Measurements from ENCODE around the gene GDF11. TPM values are rescaled to one million over a fixed set of nuclear protein-coding genes. Genes with fewer than 3 reads are reported as not detected.

Gene GDF11
- total RNA-seq, 3 donors from 2014 or later: 12.3 to 15.5 (median 14.5) TPM

DNA sequence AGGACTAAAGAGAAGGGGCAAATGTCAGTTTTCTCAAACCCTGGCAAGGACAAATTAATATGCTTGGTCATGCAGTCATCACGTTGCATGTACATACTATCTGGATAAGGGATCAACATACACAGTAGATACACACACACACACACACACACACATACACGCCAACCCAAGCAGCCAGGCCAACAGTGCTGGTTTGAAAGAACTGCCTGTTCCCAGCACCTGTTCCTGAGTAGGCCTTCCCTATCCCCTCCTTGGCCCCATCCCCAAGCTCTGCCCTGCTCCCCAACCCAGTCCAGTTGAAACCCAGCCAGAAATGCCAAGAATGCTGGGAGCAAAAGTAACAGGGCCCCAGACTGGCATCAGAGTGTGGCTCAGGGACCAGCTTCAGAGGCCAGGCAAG, 39.6 kb upstream of the GDF11 start:
- ATAC-seq (no peak), DNase-seq (no peak)
- H3K9me3 Mint-ChIP-seq: no peaks in the 10 kb centered on the region
- H3K4me1 Mint-ChIP-seq (ENCODE audit: low read depth): peaks cover 10% of the 10 kb centered on the region
- no peaks in the 10 kb centered on the region for H3K36me3 Mint-ChIP-seq (ENCODE audit: insufficient read depth)
- H3K27me3 Mint-ChIP-seq (ENCODE audit: low read depth): peaks cover 11% of the 10 kb centered on the region
- H3K4me3 Mint-ChIP-seq: no peak overlapping the region

DNA sequence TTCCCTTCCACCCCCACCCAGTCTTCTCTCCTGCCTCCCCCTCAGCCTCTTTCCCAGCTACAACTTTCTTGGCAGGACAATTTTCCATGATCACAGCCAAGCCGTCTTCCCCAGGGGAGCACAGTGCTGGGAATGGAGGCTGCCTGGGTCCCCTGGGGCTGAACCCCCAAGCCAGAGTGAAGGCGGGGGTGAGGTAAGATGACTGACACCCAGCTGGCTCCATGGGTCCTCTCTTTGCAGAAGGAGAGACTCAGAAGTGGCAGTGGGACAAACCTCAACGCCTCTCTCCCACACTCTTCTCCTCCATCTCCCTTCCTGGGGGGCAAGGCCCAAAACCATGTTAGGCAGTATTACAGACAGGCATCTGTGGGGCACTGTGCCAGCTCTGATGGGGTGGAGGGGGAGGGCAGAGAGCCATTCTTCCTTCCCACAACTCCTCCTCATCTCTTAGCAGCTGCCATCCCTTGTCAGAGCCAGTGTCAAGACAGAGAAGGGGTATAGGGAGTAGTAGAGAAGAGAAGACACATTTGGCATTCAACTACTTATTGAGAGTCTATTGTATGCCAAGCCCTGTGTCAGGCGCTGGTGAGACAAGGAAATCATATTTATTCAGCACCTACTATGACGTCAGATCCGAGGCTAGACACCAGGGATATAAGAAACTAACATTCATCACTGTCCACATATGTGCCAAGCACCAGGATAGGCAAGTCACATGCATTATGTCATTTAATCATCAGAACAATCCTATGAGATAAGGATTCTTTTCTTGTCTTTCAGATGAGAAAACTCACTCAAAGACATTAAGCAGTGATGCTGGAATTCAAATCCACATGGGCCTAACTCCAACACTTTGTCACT, 38.8 kb upstream of the GDF11 start:
- DNase-seq (no peak), ATAC-seq (no peak)
- Mint-ChIP-seq H3K4me1 (ENCODE audit: low read depth) (peaks cover 17% of the 10 kb centered on the region), H3K36me3 (ENCODE audit: insufficient read depth) (no peaks in the 10 kb centered on the region), H3K9me3 (no peaks in the 10 kb centered on the region), H3K4me3 (no peak overlapping the region), H3K27me3 (ENCODE audit: low read depth) (peaks cover 18% of the 10 kb centered on the region)

DNA sequence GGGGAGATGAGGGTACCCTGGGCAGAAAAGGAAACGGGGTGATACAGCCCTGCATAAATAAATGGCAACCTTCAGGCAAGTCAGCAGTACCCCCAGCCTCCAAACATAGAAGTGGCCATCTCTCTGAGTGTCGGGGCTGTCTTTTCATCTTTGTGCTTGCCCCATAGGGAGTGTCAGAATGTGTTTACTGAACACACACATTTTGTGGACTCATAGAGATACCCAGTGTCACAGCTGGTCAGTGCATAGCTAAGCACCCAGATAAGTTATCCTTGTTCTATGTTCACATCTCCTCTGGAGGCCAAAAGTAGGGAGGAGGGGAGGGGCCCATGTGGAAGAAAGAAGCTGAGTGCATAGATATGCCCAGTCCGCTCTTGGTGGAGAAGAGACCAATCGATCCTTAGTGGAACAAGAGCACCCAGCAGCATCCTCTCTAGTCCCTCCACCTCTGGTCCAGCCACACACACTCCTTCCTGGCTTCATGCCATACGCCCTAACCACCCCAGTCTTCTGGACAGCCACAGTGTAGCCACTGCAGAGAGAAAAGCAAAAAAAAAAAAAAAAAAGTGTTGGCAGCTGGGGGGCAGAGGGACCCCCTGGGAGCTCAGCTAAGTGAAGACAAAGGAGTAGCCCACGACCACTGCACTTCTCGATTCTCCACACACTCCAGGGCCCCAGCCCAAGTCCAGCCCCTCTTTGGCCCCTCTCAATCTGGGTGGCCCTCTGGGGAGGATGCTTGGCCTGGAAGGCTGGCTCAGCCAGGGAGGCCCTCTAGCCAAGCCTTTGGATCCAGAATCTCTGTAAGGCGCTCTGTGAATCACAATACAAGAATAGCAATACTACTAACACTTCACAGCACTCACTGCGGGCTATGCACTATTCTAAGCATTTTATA, 37.9 kb upstream of the GDF11 start:
- peaks cover 18% of the 10 kb centered on the region for H3K4me1 Mint-ChIP-seq (ENCODE audit: low read depth)
- no peak for DNase-seq

DNA sequence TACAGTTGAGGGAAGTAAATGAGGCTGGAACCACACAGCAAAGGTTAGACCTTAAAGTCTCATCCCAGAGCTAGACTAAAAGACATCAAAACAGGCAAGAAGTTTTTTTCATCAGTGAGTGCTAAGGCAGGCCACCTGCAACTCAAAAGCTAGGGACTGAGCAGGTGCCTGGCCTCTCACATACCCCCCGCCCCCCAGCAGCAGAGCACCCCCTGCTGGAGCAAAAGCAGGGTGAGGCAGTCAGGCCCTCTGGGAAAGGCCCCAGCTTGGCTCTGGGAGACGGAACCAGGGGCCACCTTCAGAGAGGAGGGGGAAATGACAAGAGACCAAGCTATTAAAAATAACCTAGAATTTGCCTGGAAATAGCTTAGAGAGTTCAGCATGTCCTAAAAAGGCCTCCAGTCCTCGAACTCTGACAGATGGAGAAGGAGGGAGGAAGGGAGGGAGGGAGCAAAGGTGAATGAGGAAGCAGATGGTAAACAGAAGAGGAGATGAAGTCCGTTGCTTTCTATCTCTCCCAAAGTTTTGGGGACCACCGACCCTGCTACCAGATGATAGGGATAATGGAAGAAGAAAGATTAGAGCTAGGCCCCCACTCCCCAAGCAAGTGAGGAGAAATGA, 37.0 kb upstream of the GDF11 start:
- Mint-ChIP-seq H3K9me3 (no peaks in the 10 kb centered on the region), H3K4me3 (no peak overlapping the region), H3K36me3 (ENCODE audit: insufficient read depth) (no peaks in the 10 kb centered on the region), H3K27me3 (ENCODE audit: low read depth) (peaks cover 19% of the 10 kb centered on the region), H3K4me1 (ENCODE audit: low read depth) (peaks cover 18% of the 10 kb centered on the region)
- DNase-seq: no peak
- no peak for ATAC-seq

More for the DNA sequence above, 37.9 kb upstream of the GDF11 start:
- Mint-ChIP-seq H3K4me3 (no peak overlapping the region), H3K36me3 (ENCODE audit: insufficient read depth) (no peaks in the 10 kb centered on the region), H3K27me3 (ENCODE audit: low read depth) (peaks cover 19% of the 10 kb centered on the region), H3K9me3 (no peaks in the 10 kb centered on the region)
- no peak for ATAC-seq

DNA sequence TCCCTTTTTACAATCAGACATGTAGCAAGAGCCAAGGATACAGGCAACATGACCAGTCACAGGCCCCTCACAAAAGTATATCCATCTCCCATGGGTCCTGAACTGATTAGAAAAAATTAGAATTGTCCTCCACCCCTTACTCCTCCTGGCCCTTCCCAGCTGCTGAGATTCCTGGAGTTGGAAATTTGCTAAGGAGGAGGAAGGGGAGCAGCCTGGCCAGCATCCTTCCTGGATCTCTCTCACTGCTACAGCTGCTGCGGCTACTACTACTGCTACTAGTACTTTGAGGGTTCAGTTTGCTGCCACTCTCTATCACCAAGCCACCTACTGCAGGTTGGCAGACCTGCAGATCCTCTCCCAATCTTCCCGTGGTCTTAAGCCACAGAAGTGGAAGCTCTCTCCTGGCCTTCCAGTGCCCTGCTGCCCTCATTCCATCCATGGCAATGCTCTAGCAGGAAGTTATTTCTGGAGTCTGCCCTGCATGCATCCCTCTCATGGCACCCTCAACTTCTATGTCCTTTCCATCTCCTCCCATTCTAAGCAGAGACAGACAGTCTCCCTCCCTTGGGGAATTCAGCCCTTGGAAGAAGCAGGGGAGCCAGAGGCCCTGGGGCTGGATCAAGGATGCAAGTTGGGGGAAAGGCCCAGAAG, 36.2 kb upstream of the GDF11 start:
- H3K9me3 Mint-ChIP-seq: no peaks in the 10 kb centered on the region
- DNase-seq (no peak), ATAC-seq (no peak)
- H3K27me3 Mint-ChIP-seq (ENCODE audit: low read depth): peaks cover 19% of the 10 kb centered on the region
- peaks cover 18% of the 10 kb centered on the region for H3K4me1 Mint-ChIP-seq (ENCODE audit: low read depth)
- H3K36me3 Mint-ChIP-seq (ENCODE audit: insufficient read depth): no peaks in the 10 kb centered on the region
- peak overlapping the region; percentile 82 for H3K4me3 Mint-ChIP-seq

DNA sequence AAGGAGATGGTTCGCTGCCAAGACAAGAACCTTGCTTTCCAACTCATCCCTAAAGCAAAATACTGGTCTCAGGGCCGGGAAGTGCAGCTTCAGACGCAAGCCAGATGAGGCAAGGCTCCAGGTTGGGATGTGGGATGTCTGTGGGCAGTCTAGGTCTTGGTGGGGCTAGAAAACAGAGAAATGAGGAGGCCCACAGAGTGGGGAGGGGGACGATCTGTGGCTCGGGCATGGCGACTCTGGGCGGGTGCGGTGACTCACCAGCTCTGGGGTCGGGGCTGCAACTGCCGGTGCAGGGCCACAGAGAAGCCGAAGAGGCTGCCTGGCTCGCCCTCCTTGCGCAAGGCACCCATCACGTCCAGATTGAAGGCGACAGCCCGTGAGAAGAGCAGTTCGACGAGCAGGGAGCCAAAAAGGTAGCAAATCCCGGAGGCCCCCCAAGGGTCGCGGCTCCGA, 35.7 kb upstream of the GDF11 start:
- H3K9me3 Mint-ChIP-seq: no peaks in the 10 kb centered on the region
- ATAC-seq (peak; percentile 34 to 40), DNase-seq (no peak)
- peak overlapping the region; percentile 82 for H3K4me3 Mint-ChIP-seq
- H3K4me1 Mint-ChIP-seq (ENCODE audit: low read depth): peaks cover 18% of the 10 kb centered on the region
- H3K27me3 Mint-ChIP-seq (ENCODE audit: low read depth): peaks cover 19% of the 10 kb centered on the region
- no peaks in the 10 kb centered on the region for H3K36me3 Mint-ChIP-seq (ENCODE audit: insufficient read depth)

DNA sequence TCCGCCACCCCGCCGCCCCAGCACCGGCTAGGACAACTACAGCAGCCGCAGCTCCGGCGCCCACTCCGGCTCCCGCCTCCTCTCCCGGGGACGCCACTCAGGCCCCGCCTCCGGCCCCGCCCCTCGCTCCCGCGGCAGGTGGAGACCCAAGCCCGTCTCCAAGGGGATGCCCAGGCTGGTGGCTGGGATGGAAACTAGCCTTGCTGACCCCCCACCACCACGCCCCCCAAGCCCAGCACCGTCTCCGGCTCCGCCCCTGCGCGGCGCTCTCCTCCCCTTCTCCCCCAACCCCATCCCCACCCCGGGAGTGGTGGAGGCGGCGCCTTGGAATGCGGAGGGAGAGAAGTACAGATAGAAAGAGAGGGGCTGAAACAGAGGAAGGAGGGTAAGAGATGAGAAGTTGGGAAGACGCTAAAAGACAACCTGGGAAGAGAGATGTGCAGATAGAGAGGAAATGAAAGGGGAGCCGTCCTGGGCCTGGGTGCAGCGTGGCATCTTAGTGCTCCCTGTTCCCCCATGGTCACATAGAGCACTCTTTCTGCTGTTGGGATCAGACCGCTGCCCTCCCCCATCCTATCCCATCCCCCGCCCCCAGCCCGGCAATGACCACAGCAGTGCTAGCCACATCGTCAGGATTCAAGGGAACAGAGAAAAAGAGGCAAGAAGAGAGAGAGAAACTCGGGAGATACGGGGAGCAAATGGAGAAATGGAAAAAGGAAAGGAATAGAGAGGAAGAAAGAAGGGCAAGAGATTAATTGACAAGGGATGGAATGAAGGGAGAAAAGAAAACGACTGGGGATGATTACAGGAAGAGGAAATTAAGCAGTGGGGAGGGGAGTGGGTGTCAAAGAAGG, 34.9 kb upstream of the GDF11 start, which contains the start of gene ITGA7:
TSS of gene ITGA7 (minus strand) at position 64 of the 854 bp plus-strand sequence. CDS start 222 bp downstream, outside the sequence.
- Mint-ChIP-seq H3K27me3 (ENCODE audit: low read depth) (peaks cover 19% of the 10 kb centered on the region), H3K4me1 (ENCODE audit: low read depth) (peaks cover 18% of the 10 kb centered on the region), H3K36me3 (ENCODE audit: insufficient read depth) (no peaks in the 10 kb centered on the region), H3K4me3 (peak within 1 kb of the TSS; percentile 82), H3K9me3 (no peaks in the 10 kb centered on the region)
- ATAC-seq: peak; percentile 88 to 92
- DNase-seq: peak; percentile 60

DNA sequence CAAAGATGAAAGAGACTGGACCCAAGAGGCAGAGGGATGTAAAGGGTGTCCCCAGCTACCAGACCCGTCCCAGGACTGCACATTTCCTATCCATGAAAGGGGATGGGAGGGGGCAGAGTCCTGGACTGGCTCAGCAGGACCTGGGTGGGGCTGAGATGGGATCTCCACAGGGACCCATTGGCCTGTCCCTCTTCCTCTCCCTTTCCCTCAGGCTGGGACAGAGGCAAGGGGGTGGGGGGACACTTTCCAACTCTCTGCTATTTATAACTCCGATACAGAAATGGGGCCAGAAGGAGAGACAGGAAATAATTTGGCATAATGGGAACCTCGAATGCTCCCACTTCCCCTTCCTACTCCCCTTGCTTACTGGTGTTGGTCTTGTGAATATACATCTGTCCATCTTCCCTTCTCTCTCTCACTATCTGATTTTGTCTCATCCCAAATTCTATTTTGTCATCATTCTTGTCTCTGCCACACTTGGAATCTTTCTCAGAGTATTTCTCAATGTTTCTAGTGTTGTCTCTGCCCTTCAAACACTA, 34.2 kb upstream of the GDF11 start:
- no peaks in the 10 kb centered on the region for H3K9me3 Mint-ChIP-seq
- H3K4me3 Mint-ChIP-seq: peak overlapping the region; percentile 82
- ATAC-seq (no peak), DNase-seq (no peak)
- H3K27me3 Mint-ChIP-seq (ENCODE audit: low read depth): peaks cover 19% of the 10 kb centered on the region
- peaks cover 18% of the 10 kb centered on the region for H3K4me1 Mint-ChIP-seq (ENCODE audit: low read depth)
- H3K36me3 Mint-ChIP-seq (ENCODE audit: insufficient read depth): no peaks in the 10 kb centered on the region

DNA sequence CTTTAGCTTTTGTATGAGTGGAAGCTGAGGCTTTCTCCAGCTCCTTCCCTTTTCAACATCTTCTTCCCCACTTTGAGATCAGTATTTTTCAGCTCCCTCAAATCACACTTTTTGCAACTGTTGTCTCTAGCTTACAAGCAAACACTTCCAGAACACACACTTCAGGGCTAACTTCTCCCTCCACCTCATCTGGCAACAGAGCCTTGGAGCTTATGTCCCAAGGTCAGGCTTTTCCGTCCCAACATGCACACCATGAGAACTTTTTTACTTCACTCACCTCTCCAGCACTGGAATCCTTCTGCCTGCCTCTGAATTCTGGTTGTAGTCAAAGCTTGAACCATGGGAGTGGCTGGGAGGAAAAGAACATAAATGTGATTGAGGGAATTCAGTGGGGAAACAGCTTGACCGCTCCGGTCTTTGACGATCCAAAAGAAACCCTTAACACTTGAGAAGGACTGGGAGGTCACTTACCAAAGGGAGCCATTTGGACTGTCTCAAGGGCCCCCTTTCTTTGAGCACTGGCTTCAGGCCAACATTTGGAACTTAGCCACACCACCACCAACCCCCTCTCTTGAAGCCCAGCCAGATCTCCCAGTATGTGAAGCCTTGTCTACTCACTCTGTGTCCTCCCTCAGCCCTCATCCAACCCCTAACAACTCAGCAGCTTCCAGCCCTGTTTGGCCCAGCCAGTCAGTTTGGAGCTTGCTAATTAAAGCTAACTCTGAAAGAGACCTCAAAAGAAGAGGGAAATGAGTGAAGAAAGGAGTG, 31.0 kb upstream of the GDF11 start:
- no peak overlapping the region for H3K4me3 Mint-ChIP-seq
- no peaks in the 10 kb centered on the region for H3K9me3 Mint-ChIP-seq
- peaks cover 30% of the 10 kb centered on the region for H3K4me1 Mint-ChIP-seq (ENCODE audit: low read depth)
- DNase-seq (no peak), ATAC-seq (no peak)
- H3K36me3 Mint-ChIP-seq (ENCODE audit: insufficient read depth): no peaks in the 10 kb centered on the region
- peaks cover 17% of the 10 kb centered on the region for H3K27me3 Mint-ChIP-seq (ENCODE audit: low read depth)

DNA sequence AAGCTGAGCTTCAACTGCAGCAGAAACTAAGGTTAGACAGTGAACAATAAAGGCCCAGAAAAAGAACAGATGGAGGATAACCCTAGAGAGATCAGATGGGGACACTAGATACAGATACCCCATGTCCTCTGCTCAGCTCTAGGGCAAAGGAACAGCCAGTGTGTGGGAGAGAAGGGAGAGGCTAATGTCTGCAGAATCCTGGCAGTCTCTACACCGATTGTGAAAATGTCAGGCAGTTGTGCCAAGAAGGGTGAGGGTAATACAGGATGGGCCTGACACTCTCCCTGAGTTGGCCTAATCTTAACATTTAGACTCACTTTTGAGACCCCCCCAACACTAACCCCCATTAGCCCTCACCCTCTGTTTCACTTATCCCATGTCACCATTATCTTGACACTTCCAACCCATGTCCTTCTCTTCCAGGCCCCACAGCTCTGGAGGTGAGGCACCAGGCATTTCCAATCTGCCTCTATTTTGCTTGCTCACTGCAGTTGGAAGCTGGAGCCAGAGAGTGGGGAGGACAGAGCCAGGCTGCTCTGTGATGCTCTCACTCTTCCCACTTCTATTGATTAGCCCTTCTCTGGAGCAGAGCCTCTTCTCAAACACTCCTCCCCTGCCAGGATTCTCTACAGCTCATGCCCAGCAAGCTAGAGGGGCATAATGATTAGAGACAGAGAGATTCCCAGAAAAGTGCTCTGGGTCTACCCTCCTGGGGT, 30.1 kb upstream of the GDF11 start:
- no peaks in the 10 kb centered on the region for H3K36me3 Mint-ChIP-seq (ENCODE audit: insufficient read depth)
- peaks cover 13% of the 10 kb centered on the region for H3K27me3 Mint-ChIP-seq (ENCODE audit: low read depth)
- H3K4me1 Mint-ChIP-seq (ENCODE audit: low read depth): peaks cover 34% of the 10 kb centered on the region
- ATAC-seq (no peak), DNase-seq (no peak)
- H3K4me3 Mint-ChIP-seq: no peak overlapping the region
- H3K9me3 Mint-ChIP-seq: no peaks in the 10 kb centered on the region

DNA sequence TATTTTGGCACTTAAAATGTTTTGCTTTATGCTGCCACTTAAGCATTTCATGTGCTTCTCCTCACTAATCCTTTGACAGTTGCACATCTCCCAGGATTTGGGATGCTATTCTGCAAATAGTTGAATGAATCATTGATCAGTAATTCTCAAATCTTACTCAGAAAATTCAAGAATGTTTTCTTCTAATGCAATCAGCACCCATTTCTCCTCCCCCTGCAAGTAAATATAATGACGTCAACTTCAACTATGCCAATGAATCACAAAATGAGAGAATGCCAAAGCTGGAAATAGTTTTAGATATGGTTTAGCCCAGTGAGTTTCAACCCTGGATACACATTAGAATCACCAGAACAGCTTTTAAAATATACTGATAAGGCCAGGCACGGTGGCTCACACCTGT, 29.2 kb upstream of the GDF11 start:
- Mint-ChIP-seq H3K27me3 (ENCODE audit: low read depth) (peaks cover 8% of the 10 kb centered on the region), H3K36me3 (ENCODE audit: insufficient read depth) (no peaks in the 10 kb centered on the region), H3K9me3 (no peaks in the 10 kb centered on the region), H3K4me3 (no peak overlapping the region), H3K4me1 (ENCODE audit: low read depth) (peaks cover 32% of the 10 kb centered on the region)
- ATAC-seq (no peak), DNase-seq (no peak)
